GM19463 (cell line): ENCODE measurements around the gene CACNA2D4.

Experiments used
- ATAC-seq: cut with Tn5 transposase; IDR thresholded peaks from one replicate; pipeline ENCODE4 v1.9.1; 2021; ENCODE audit warnings: mild to moderate bottlenecking, moderate library complexity; ENCODE audit not compliant: unreplicated experiment

CACNA2D4 gene

DNA sequence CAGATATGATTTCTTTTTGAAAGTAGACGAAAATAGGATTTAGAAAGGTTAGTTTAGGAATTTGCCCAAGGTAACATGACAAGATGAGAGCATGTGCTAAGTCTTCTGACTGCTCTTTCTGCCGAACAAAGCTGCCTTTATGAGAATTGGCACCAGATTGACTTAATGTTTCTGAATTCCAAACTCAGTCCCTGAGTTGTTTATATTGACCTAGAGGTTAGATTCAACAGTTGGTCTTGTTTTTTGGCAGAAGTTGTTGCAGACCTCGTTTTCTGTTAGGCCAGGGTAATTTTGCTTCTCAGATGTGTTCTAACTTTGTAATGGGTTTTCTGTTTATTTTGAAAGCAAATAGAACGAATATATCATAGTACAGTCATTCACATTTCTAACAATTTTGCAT is 159.6 kb downstream of the CACNA2D4 start:
- ATAC-seq, result no peak

DNA sequence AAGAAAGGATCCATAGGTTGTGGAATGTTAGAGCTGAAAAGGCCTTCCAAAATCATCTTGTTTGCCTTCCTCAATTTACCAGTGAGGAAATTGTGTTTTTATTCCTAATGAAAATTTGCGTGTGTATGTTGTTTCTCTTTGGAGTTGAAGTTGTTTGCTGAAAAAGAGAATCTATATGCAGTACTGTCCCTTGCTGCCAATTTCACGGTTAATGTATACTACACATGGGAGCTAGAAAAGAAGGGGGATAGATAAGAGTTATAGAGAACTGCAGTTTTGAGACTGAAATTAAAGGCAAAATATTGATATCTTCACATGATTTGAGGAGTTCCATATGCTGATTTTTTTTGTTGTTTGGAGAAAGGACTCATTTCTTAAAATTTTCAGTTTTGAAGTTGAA is 160.1 kb downstream of the CACNA2D4 start:
- ATAC-seq, result no peak

DNA sequence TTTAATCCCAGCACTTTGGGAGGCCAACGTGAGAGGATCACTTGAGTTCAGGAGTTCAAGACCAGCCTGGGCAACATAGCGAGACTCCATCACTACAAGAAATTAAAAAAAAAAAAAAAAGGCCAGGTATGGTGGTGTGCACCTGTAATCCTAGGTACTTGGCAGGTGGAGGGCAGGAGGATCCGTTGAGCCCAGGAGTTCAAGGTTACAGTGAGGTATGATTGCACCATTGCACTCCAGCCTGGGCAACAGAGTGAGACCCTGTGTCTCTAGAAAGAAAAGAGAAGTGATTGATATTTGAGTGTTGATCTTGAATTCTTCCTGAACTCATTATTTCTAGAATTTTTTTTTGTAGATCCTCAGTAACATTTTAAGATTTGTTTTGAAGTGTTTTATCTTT is 168.2 kb downstream of the CACNA2D4 start:
- ATAC-seq, result no peak

DNA sequence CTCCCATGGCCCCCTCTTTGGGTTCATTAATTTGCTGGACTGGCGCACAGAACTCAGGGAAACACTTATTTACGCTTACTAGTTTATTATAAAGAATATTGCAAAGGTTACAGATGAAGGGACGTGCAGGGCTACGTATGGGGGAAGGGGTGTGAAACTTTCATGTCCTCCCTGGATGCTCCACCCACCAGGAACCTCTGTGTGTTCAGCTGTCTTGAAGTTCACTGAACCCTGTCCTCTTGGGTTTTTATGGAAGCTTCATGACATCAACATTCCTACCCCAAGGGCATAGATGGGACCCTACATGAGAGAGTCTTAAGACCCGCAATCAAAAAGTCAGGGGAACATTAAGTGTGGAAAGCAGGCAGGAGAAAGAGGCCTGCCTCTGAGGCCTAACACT is 169.4 kb downstream of the CACNA2D4 start:
- no peak for ATAC-seq

DNA sequence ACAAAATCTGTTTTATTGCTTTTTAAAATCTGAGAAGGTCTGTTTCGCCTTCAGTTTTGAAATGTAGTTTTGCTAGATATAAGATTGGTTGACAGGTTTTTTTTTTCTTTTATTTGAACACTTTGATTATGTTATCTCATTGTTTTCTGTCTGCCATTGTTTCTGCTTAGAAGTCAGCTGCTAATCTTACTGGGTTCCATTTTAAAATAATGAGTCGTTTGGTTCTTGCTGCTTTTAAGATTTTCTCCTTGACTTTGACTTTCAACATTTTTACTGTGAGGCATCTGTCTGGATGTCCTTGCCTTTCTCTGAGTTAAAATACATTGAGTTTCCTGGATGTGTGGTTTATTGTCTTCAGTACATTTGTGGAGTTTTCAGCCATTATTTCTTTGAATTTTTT is 170.8 kb downstream of the CACNA2D4 start:
- no peak for ATAC-seq

DNA sequence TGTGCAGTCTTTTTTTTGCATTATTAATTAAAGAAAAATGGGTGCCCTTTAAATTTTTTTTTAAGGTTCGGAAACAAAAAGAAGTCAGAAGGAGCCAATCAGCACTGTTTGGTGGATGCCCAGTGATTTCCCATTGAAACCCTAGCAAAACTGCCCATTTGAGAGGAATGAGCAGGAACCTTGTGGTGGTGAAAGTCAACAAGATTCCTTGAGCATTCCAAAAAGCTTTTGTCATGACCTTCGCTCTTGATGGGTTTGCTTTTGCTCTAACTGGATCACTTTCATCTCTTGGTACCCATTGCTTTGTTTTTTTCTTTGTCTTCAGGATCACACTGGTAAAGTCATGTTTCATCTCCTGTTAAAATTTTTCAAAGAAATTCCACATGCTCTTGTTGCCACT is 173.5 kb downstream of the CACNA2D4 start:
- no peak for ATAC-seq
